ENCODE data around the gene FBXO44.

GRCh38 chr1:11640101-11640500 lies 14.6 kb upstream of the FBXO44 start:
- TF ChIP-seq EZH2 (IDR thresholded peaks at IDR 0.05) = no peak
- TF ChIP-seq, protein P1, sequence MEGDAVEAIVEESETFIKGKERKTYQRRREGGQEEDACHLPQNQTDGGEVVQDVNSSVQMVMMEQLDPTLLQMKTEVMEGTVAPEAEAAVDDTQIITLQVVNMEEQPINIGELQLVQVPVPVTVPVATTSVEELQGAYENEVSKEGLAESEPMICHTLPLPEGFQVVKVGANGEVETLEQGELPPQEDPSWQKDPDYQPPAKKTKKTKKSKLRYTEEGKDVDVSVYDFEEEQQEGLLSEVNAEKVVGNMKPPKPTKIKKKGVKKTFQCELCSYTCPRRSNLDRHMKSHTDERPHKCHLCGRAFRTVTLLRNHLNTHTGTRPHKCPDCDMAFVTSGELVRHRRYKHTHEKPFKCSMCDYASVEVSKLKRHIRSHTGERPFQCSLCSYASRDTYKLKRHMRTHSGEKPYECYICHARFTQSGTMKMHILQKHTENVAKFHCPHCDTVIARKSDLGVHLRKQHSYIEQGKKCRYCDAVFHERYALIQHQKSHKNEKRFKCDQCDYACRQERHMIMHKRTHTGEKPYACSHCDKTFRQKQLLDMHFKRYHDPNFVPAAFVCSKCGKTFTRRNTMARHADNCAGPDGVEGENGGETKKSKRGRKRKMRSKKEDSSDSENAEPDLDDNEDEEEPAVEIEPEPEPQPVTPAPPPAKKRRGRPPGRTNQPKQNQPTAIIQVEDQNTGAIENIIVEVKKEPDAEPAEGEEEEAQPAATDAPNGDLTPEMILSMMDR (IDR thresholded peaks at IDR 0.05 in 2 of 3, conservative IDR thresholded peaks at IDR 0.05 in 1 of 3; ENCODE audit: borderline replicate concordance in 1 of 3, insufficient read depth in 1 of 3, low read depth in 2 of 3, low read length in 2 of 3) = no peak
